GM18873 (cell line): ENCODE results near the gene FAM89A.
"Not testable (repeated sequence)": the region's sequence is repeated elsewhere in the genome, so short reads cannot be mapped to it uniquely, and the experiment has no call there.

Experiments
- ATAC-seq: cut with Tn5 transposase; IDR thresholded peaks from one replicate; pipeline ENCODE4 v1.9.1; 2021; ENCODE audit warnings: mild to moderate bottlenecking, moderate library complexity, moderate number of reproducible peaks; ENCODE audit not compliant: unreplicated experiment, low FRiP score

FAM89A gene

DNA sequence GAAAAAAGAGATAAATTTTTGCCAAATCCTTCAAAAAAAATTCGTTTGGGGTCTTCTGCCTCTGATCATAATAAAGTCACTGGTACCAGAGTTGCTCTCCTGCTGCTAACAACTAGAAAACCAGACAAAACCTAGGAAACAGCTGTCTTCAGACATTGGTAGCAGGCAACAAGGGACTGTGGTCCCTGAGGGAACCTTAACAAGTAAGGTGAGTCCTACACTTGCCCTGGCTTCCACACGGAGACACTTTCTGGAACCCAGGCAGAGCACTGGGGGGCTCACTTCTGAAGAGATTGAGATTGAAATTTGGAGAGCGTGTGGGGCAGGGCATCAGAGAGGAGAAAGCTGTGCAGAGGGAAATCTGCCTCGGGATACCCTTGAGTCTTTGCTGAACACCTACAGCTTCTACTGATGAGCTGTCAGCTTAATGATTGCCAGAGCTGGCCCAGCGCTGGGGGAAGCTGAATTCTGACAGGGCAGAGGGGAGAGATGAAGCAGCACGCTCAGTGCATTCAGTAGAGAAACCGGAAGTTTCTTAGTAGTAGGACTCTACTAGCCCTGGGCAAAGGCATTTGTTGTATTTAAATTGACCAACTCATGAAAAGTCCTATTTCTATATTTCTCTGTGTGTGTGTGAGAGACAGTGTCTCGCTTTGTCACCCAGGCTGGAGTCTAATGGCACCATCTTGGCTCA is 18.5 kb upstream of the FAM89A start:
- no peak for ATAC-seq

DNA sequence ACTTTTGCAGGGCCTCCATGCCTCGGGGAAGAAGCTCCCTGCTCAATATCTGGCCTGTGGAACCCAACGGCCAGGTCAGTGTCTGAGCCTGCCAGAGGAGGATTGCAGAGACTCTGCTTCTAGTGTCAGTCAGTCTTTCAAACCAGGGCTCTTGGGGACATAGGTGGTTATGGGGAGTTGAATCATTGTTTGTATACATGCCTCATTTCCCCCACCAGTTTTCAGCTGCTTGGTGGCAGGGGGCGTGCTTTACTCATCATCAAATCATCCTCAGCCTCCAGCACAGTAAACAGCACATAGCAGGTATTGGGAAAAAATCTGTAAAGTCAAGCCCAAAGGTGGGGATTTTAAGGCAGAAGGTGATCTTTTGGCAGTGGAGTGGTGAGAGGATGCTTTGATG is 17.4 kb upstream of the FAM89A start:
- no peak for ATAC-seq

DNA sequence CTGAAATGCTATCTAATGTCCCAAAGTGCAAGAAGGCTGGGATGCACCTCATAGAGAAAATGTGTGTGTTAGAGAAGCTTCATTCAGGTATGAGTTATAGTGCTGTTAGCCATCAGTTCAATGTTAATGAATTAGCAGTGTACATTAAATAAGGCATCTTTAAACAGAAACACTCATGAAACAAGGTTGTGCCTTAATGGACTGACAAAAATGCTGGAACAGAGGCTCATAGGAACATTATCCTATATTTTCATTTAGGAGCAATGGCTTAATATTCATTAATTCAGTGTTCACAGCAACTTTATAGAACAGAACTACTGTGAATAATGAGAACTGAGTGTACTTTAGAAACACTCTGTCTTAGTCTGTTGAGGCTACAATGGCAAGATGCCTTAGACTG is 15.2 kb upstream of the FAM89A start:
- ATAC-seq = no peak

DNA sequence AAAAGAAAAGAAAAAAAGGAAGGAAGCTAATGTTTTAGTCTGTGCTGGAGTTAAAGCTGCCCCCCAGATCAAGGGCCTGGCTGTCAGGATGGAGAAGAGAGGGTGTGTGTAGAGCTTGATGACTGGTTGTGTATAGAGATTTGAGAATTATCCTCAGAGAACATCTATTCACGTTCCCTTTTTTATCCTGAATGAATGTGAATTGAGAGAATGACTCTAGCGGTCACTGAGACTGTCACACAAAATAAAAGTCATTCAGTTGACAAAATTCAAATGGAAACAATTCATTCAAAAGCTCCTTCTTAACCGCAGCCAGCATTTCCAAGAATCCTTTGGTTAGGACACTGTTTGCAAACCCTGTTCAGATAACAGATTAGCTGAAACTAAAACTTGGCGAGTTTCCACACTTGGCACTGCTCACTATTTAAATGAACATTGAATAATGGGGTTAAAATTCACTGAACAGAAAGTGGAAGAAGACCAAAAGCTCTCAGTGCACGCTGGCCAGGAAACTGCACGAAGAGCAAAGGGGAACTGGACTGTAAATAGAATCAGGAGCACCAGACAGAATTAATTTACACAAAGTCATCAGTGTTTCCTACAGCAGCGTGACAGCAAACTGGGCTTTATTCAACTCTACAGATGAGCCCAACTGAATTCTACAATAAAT is 13.6 kb upstream of the FAM89A start:
- ATAC-seq = no peak

DNA sequence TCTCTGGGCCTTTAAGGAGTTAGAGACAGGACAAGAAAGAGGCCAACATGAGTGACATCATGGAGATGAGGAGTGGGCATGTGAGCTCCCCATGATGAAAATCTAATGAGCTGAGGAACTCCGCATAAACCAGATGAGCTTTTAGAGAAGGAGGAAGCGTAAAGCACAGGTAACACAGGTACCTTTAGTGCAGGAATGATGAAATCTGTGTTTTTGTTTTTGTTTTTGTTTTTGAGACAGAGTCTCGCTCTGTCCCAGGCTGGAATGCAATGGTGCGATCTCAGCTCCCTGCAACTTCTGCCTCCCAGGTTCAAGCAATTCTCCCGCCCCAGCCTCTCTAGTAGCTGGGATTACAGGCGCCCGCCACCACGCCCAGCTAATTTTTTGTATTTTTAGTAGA is 12.7 kb upstream of the FAM89A start:
- ATAC-seq = no peak

DNA sequence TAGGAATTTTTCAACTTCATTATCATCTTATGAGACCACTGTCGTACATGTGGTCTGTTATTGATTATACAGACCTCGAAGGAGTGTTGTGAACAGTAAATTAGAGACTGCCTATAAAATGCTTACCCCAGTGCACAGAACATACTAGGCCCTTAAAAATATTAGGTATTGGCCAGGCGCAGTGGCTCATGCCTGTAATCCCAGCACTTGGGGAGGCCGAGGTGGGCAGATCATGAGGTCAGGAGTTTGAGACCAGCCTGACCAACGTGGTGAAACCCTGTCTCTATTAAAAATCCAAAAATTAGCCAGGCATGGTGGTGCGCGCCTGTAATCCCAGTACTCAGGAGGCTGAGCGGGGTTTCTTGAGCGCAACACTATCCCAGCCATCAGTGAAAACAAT is 10.9 kb upstream of the FAM89A start:
- ATAC-seq = not testable (repeated sequence)

DNA sequence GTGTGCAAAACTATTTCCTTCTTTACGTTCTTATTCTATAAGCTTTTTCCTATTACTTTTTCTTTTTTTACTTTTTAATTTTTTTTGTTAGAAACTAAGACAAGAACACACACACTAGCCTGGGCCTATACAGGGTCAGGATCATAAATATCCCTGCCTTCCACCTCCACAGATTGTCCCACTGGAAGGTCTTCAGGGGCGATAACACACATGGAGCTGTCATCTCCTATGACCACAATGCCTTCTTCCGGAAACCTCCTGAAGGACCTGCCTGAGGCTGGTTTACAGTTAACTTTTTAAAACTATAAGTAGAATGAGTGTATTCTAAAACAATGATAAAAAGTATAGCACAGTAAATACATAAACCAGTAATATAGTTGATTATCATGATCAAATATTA is 10.3 kb upstream of the FAM89A start:
- ATAC-seq = no peak

DNA sequence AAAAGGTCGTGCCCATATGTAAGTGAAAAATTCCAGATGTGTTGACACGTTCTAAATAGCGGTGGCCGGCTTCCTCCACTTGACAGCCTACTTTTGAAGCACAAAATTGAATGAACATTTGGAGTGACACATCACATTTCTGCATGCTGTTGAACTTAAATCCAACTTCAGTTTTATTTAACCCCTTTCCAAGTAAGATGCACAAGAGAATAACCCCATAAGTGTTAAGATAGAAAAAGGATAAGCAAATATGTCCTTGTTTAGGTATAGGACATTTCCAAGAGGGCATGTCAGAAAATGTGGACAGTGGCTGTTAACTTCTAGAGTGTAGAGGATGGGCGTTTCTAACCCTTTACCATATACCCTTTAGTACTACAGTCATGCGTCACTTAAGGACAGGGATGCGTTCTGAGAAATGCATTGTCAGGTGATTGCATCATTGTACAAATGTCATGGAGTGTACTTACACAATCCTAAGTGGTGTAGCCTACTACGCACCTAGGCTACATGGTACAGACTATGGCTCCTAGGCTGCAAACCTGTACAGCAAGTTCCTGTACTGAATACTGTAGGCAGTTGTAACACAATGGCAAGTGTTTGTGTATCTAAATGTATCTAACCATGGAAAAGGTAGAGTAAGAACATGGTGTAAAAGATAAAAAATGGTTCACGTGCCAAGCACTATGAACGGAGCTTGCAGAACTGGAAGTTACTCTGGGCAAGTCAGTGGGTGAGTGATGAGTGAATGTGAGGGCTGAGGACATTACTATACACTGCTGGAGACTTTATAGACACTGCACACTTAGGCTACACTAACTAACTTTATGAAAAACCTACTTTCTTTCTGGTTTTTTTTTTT is 9.3 kb upstream of the FAM89A start:
- ATAC-seq = no peak

DNA sequence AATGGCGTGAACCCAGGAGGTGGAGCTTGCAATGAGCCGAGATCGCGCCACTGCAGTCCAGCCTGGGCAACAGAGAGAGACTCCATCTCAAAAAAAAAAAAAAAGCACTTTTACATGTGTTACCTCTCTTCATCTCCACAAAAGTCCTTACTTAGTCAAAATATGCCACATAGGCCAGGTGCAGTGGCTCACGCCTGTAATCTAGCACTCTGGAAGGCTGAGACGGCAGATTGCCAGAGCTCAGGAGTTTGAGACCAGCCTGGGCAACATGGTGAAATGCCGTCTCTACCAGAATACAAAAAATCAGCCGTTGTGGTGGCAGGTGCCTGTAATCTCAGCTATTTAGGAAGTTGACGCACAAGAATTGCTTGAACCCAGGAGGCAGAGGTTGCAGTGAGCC is 8.4 kb upstream of the FAM89A start:
- ATAC-seq = not testable (repeated sequence)

DNA sequence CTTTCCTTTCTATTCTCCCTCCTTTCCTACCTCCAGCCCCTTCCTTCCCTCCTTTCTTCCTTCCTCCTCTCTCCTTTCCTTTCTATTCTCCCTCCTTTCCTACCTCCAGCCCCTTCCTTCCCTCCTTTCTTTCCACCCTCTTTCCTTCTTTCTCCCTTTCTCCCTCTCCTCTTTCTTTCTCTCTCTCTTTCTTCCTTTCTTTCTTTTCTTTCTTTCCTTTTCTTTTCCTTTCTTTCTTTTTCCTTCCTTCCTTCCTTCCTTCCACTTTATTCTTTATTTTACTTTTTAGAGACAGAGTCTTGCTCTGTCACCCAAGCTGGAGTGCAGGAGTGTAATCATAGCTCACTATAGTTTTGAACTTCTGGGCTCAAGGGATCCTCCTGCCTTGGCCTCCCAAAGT is 7.5 kb upstream of the FAM89A start:
- ATAC-seq = not testable (repeated sequence)

DNA sequence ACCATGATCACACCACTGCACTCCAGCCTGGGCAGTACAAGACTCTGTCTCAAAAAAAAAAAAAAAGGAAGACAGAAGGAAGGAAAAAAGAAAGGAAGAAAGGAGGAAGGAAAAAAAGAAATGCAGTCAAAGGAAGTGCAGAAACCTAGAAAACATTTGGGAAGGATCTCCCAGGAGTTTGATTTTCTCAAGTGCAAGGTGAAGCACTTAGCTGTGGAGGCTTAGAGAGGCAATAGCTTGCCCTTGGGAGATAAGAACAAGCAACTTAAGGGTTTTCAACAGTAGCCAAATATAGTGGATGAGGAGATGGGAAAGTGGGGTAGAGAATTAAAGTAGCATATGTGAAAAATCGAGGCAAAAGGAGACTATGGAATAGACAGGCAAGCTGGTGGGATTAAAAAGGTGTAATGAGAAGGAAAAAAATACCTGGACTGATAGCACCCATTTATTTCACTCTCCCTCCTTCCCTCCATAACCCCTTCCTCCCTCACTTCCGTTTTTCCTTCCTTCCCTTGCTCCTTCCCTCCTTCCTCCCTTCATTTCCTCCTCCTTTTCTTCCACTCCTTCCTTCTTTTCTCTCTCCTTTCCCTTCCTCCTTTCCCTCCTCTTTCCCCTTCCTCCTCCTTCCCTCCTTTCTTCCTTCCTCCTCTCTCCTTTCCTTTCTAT is 6.8 kb upstream of the FAM89A start:
- no peak for ATAC-seq

DNA sequence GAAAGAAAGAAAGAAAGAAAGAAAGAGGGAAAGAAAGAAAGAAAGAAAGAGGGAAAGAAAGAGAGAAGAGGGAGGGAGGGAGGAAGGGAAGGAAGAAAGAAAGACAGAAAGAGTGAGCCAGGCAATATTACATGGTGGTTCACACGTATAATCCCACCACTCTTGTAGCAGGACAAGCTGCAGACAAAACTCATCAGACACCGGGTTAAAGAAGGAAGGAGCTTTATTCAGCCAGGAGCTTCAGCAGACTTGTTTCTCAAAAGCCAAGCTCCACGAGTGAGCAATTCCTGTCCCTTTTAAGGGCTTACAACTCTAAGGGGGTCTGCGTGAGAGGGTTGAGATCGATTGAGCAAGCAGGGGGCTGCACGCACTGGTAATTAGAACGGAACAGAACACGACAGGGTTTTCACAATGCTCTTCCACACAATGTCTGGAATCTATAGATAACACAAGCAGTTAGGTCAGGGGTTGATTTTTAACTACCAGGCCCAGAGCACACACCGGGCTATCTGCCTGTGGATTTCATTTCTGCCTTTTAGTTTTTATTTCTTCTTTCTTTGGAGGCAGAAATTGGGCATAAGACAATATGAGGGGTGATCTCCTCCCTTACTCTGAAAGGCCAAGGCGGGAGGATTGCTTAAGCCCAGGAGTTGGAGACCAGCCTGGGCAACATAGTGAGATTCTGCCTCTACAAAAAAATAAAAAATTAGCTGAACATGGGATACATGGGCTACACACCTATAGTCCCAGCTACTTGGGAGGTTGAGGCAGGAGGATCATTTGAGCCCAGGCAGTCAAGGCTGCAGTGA is 6.1 kb upstream of the FAM89A start:
- ATAC-seq = not testable (repeated sequence)

DNA sequence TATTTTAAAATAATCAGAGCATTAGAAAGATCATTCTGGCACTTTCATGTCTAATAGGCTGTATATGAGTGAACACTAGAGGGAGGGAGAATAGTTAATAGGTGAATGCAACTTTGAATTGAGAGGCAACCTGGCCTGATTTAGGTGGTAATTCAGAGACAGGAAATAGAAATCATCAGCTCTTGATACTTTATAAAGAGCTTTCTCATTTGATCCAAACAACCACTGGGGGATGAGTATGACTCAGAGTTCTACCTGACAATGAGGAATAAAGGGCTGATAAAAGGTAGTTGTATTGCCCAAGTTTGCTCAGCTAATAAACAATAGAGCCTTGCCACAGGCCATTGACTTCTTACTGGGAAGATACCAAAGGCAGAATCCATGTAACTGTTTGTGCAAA is 5.2 kb upstream of the FAM89A start:
- no peak for ATAC-seq

DNA sequence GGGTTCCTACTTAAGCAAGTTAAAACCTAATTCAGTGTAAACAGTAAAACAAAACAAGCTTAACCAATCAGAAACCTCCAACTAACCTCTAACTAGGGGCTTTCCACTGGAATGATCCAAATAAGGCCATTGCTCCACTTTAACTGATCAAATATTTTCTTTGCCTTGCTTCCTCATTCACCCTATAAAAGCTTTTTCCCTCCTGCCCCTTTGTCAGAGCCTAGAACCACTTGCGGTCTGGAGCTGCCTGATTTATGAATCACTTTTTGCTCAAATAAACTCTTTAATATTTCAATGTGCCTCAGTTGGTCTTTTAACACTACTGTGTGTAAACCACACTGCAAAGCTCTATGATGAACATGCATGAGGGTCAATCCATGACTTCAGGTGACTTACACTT is 4.5 kb upstream of the FAM89A start:
- no peak for ATAC-seq

DNA sequence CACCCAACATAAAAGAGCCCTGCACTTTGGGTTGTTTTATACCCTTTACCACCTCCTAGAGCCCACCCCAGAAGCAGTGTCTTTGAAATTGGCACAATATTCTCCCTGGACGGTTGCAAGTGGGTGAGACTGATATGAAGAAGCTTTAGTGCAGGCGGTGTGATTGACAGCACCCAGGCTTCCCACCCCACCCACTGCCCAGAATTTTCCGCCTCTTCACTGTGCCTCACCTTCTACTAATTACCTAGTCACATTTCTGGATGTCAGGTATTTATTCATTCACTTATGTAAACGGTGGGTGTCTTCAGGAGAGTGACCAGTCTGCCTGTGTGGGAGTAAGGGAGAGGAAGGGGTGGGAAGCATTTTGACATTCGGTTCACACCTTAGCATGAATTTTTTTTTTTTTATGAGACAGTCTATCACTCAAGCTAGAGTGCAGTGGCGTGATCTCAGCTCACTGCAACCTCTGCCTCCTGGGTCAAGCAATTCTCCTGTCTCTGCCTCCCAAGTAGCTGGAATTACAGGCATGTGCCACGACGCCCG is 1.7 kb upstream of the FAM89A start:
- no peak for ATAC-seq

DNA sequence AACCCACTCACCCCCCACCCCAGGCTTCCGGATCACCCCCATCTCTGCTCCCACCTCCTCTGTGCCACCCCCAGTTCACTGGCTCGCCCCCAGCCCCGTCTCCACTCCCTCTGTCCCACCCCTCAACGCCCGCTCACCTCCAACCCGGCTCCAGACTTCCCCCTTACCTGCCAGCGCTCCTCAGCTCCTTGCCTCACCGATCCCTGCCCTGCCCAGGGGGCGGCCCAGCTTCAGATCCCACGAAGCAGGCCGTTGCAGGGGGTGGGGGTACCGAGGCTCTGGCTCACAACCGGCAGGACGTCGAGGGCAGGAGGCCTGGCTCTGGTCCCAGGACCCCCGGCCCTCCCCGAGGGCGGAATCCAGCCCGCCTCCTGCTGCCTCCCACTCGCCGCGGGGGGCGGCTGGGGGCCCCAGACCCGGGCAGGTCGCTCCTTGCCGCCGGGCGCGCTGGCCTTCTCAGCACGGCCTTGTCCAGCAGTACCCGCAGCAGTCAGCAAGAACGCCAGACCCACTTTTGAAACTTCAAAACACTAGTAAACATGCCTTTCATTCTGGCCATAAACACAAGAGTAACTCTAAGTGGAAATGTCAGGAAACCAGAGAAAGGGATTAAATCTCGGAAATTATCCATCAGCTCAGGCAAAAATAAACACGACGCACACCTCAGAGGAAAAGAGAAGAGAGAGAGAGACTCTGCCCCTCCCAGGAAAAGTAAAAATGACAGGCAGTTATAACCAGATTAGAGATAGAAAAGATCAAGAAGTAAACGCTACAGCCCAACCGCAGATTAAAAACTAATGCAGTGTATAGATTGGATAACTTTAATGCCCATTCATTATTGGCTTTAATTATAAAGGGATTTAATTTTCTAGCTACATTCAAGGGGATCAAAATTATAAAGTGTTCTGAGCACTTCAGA is 1.0 kb upstream of the FAM89A start:
- ATAC-seq = no peak

DNA sequence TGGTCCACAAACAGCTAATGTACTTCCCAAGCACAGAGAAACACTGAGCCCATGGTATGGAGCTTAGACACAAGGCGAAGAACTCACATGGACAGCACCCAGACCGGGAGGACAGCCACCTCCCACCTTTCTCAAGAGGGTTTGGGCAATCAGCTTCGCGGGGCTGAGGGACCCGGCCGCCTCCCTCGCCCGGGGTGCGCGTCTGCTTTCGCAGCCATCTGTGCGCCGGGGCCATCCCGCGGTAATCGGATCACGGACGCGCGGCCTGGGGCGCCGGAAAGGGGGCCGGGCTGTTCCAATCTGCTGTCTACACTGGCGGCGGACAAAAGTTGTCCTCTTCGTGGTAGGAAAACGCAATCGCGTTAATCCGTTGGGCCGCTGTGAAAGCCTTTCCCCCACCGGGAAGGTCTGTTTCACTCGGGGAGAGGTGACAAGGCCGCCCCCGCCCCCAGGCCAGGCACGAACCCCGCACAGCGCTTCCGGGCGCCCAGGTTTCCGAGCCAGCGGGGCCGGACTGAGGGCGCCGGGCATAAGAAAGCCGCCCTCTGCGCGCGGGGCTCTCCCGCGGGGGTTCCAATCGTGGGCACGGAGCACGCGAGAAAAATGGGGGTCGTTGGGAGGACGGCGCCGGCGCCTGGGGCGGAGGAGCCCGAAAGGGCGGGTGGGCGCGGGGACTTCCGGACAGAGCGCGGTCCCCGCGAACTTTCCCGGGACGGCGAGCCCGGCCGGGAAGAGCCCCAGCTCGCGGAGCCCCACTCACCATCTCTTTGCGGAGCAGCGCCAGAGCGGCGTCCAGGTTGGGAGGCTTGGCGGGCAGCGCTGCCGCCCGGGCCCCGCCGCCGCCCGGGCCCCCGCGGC is 664 bp downstream of the FAM89A start:
- ATAC-seq = no peak
